Measurements from ENCODE around the gene C10orf105. TPM values are rescaled to one million over a fixed set of nuclear protein-coding genes. Genes with fewer than 3 reads are reported as not detected.

C10orf105 gene
- total and polyA plus RNA-seq, 2 of the 8 experiments (the other 6 are each of a cell fraction or from before 2014, with no cell fraction given) = 0.71 to 0.73 TPM

DNA sequence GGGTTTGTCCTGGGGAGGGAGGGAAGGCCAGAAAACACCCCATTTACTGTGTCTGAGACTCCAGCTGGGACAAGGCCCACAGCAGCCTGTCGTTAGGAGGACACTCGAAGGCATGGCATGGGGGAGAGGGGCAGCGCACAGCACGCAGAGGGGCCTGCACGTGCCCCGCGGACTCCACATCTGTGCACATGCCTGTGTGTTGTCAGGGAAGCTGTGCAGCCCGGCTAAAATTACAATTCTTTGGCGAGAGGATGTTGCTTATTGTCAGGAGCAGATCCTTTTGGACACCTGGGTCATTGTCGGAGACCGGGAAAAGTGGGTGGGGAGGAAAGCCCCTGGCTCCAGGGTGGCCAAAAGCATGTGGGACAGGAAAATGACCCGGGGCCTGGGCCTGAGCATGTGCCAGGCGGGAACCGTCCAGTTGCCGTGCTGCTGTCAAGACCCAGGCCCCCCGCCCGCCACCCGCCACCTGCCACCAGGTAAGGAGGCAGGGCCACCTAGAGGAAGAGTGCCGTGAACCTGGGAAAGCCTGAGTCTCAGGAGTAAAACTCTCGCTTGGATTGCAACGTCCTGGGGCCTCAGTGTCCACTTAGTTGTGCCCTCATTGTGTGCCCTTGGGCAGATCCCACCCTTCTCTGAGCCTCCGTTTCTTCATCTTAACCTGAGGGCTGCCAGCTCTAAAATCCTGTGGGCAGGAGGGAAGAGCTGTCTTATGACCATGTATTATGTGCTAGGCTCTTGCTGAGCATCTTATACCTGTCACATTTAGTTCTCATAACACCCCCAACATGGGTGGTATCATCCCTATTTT, 46.5 kb upstream of the C10orf105 start (continued):
- TF ChIP-seq CREB1 (IDR thresholded peaks at IDR 0.05) (no peak), CEBPB (IDR thresholded peaks at IDR 0.05; ENCODE audit: low read depth, low read length) (no peak), ASH2L (IDR thresholded peaks at IDR 0.05; ENCODE audit: low read length) (no peak), FOSL1 (IDR thresholded peaks at IDR 0.05; ENCODE audit: insufficient read depth, low read depth, low read length) (no peak), EZH2 (IDR thresholded peaks at IDR 0.05; ENCODE audit: low read depth, low read length, severe bottlenecking) (no peak)
- TF ChIP-seq, protein P1, sequence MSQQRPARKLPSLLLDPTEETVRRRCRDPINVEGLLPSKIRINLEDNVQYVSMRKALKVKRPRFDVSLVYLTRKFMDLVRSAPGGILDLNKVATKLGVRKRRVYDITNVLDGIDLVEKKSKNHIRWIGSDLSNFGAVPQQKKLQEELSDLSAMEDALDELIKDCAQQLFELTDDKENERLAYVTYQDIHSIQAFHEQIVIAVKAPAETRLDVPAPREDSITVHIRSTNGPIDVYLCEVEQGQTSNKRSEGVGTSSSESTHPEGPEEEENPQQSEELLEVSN (IDR thresholded peaks at IDR 0.05) = no peak
- TF ChIP-seq, protein P2, sequence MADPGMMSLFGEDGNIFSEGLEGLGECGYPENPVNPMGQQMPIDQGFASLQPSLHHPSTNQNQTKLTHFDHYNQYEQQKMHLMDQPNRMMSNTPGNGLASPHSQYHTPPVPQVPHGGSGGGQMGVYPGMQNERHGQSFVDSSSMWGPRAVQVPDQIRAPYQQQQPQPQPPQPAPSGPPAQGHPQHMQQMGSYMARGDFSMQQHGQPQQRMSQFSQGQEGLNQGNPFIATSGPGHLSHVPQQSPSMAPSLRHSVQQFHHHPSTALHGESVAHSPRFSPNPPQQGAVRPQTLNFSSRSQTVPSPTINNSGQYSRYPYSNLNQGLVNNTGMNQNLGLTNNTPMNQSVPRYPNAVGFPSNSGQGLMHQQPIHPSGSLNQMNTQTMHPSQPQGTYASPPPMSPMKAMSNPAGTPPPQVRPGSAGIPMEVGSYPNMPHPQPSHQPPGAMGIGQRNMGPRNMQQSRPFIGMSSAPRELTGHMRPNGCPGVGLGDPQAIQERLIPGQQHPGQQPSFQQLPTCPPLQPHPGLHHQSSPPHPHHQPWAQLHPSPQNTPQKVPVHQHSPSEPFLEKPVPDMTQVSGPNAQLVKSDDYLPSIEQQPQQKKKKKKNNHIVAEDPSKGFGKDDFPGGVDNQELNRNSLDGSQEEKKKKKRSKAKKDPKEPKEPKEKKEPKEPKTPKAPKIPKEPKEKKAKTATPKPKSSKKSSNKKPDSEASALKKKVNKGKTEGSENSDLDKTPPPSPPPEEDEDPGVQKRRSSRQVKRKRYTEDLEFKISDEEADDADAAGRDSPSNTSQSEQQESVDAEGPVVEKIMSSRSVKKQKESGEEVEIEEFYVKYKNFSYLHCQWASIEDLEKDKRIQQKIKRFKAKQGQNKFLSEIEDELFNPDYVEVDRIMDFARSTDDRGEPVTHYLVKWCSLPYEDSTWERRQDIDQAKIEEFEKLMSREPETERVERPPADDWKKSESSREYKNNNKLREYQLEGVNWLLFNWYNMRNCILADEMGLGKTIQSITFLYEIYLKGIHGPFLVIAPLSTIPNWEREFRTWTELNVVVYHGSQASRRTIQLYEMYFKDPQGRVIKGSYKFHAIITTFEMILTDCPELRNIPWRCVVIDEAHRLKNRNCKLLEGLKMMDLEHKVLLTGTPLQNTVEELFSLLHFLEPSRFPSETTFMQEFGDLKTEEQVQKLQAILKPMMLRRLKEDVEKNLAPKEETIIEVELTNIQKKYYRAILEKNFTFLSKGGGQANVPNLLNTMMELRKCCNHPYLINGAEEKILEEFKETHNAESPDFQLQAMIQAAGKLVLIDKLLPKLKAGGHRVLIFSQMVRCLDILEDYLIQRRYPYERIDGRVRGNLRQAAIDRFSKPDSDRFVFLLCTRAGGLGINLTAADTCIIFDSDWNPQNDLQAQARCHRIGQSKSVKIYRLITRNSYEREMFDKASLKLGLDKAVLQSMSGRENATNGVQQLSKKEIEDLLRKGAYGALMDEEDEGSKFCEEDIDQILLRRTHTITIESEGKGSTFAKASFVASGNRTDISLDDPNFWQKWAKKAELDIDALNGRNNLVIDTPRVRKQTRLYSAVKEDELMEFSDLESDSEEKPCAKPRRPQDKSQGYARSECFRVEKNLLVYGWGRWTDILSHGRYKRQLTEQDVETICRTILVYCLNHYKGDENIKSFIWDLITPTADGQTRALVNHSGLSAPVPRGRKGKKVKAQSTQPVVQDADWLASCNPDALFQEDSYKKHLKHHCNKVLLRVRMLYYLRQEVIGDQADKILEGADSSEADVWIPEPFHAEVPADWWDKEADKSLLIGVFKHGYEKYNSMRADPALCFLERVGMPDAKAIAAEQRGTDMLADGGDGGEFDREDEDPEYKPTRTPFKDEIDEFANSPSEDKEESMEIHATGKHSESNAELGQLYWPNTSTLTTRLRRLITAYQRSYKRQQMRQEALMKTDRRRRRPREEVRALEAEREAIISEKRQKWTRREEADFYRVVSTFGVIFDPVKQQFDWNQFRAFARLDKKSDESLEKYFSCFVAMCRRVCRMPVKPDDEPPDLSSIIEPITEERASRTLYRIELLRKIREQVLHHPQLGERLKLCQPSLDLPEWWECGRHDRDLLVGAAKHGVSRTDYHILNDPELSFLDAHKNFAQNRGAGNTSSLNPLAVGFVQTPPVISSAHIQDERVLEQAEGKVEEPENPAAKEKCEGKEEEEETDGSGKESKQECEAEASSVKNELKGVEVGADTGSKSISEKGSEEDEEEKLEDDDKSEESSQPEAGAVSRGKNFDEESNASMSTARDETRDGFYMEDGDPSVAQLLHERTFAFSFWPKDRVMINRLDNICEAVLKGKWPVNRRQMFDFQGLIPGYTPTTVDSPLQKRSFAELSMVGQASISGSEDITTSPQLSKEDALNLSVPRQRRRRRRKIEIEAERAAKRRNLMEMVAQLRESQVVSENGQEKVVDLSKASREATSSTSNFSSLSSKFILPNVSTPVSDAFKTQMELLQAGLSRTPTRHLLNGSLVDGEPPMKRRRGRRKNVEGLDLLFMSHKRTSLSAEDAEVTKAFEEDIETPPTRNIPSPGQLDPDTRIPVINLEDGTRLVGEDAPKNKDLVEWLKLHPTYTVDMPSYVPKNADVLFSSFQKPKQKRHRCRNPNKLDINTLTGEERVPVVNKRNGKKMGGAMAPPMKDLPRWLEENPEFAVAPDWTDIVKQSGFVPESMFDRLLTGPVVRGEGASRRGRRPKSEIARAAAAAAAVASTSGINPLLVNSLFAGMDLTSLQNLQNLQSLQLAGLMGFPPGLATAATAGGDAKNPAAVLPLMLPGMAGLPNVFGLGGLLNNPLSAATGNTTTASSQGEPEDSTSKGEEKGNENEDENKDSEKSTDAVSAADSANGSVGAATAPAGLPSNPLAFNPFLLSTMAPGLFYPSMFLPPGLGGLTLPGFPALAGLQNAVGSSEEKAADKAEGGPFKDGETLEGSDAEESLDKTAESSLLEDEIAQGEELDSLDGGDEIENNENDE (IDR thresholded peaks at IDR 0.05; ENCODE audit: insufficient replicate concordance, low read length) = no peak
- TF ChIP-seq, protein P3, sequence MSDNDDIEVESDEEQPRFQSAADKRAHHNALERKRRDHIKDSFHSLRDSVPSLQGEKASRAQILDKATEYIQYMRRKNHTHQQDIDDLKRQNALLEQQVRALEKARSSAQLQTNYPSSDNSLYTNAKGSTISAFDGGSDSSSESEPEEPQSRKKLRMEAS (IDR thresholded peaks at IDR 0.05) = no peak
